HEK293 (cell line): ENCODE measurements around the gene PRKG1.

Experiments
- BCL11A ChIP-seq: fragments of 450-650 bp; formaldehyde crosslinking; IDR thresholded peaks from 2 replicates; pipeline ENCODE4 v1.5.1; 2016; ENCODE audit warnings: low read depth, missing biosample characterization, missing genetic modification characterization
- REPIN1 ChIP-seq: fragments of 450-650 bp; formaldehyde crosslinking; IDR thresholded peaks from 2 replicates; pipeline ENCODE4 v1.5.1; 2017; ENCODE audit warnings: missing biosample characterization, missing genetic modification characterization, low read depth
- TF ChIP-seq, protein P1 (sequence below): fragments of 450-650 bp; formaldehyde crosslinking; IDR thresholded peaks from 2 replicates; pipeline ENCODE4 v1.5.1; 2016; ENCODE audit warnings: missing biosample characterization, missing genetic modification characterization

DNA sequence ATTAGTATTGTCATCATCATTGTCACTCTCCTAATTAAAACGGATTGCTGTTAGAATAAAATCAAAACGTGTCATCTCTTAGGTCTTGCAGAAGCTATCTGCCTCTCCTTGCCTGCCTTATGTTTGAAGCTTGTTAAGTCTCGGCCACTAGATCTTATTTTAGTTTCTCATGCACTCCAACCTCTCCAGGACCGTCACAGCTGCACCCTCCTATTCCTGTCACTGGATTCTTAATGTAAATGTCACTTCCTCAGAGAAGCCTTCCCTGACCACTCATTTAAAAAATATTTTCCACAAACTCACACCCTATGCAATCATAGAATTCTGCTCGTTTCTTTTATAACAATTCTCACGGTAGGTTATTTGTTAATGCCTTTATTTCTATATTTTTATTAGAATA, 1135.9 kb downstream of the PRKG1 start:
- TF ChIP-seq REPIN1 (tag by site-specific recombination) (no peak), BCL11A (tag by site-specific recombination) (no peak)
- TF ChIP-seq, protein P1, sequence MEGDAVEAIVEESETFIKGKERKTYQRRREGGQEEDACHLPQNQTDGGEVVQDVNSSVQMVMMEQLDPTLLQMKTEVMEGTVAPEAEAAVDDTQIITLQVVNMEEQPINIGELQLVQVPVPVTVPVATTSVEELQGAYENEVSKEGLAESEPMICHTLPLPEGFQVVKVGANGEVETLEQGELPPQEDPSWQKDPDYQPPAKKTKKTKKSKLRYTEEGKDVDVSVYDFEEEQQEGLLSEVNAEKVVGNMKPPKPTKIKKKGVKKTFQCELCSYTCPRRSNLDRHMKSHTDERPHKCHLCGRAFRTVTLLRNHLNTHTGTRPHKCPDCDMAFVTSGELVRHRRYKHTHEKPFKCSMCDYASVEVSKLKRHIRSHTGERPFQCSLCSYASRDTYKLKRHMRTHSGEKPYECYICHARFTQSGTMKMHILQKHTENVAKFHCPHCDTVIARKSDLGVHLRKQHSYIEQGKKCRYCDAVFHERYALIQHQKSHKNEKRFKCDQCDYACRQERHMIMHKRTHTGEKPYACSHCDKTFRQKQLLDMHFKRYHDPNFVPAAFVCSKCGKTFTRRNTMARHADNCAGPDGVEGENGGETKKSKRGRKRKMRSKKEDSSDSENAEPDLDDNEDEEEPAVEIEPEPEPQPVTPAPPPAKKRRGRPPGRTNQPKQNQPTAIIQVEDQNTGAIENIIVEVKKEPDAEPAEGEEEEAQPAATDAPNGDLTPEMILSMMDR (tag by site-specific recombination) = no peak
